ENCODE results near the gene MAST4. TPM values are rescaled to one million over a fixed set of nuclear protein-coding genes. Genes with fewer than 3 reads are reported as not detected.

MAST4 gene
- total and polyA plus RNA-seq, 2 of the 4 experiments (the other 2 are of a cell fraction): 4.8 to 6.8 TPM

DNA sequence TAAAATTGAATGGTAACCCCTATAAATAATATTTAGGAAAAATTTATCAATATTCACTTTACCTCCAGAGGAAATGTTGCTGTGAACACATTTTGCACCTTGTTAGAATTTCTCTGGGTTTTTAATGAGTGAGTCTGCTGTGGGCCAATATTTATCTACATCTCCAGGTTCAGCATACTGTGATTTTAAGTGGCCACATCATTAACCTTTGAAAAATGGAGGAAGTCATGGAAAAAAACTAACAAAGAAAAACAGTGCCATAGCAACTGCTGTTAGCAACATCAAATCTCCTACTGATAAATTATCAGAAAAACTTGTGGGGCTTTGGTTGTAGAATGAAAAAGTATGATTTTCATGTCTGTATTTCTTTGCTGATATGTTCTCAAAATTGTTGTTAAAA is 545.5 kb downstream of the MAST4 start:
- no peak overlapping the region for H2BK120ac ChIP-seq (ENCODE audit: low read depth, low read length)
- H3K56ac ChIP-seq (ENCODE audit: extremely low read depth, insufficient read depth, low read length): no peak overlapping the region
- BruUV-seq (replicated peaks): no TSS peak
- no peak overlapping the region for H2BK5ac ChIP-seq (ENCODE audit: low read depth, low read length, poor library complexity, severe bottlenecking)
- H3K79me1 ChIP-seq (ENCODE audit: low read depth in 1 of 2, low read length in 2 of 2): no peaks in the 10 kb centered on the region
- H2AK9ac ChIP-seq (replicated peaks; ENCODE audit: low read depth, low read length, poor library complexity): no peak overlapping the region
- peaks cover 16% of the 10 kb centered on the region for H3K36me3 ChIP-seq (ENCODE audit: control insufficient read depth, insufficient read depth, low read length)
- H3K4ac ChIP-seq (ENCODE audit: low read depth, low read length): no peak overlapping the region
- H2AFZ ChIP-seq (replicated peaks; ENCODE audit: low read length, poor library complexity): no peak overlapping the region
- no peak overlapping the region for H3K27ac ChIP-seq (ENCODE audit: insufficient read depth, low read length)
- no peak for TF ChIP-seq CHD1 (IDR thresholded peaks at IDR 0.05; ENCODE audit: low read depth, low read length)
- no peak for TF ChIP-seq BHLHE40 (IDR thresholded peaks at IDR 0.05; ENCODE audit: low read depth, low read length)
- TF ChIP-seq POLR2A (IDR thresholded peaks at IDR 0.05; ENCODE audit: low read depth, low read length): no peak
- no peak for TF ChIP-seq ELK1 (IDR thresholded peaks at IDR 0.05; ENCODE audit: borderline replicate concordance, low read depth, low read length)
- TF ChIP-seq MAFK (IDR thresholded peaks at IDR 0.05; ENCODE audit: low read depth, low read length): no peak
- no peak for TF ChIP-seq NFE2L2 (IDR thresholded peaks at IDR 0.05; ENCODE audit: low read depth, low read length)
- TF ChIP-seq RCOR1 (IDR thresholded peaks at IDR 0.05; ENCODE audit: insufficient replicate concordance, low read length): no peak
- no peak for TF ChIP-seq CTCF (conservative IDR thresholded peaks at IDR 0.05; ENCODE audit: low read depth, low read length)
- TF ChIP-seq CEBPB (IDR thresholded peaks at IDR 0.05; ENCODE audit: low read depth, low read length): no peak
- in situ Hi-C loops (cut with MboI; ENCODE audit: low sequenced_read_pairs) (no loop called here), dilution Hi-C loops (cut with HindIII; ENCODE audit: low sequenced_read_pairs, unreplicated experiment) (no loop called here), intact Hi-C loops (cut with micrococcal nuclease) (no loop called here)
- no peak overlapping the region for H3K4me2 ChIP-seq (ENCODE audit: low read depth, low read length)
- H2BK15ac ChIP-seq (ENCODE audit: low read depth, low read length): no peak overlapping the region
- H4K5ac ChIP-seq (ENCODE audit: low read depth, low read length): no peak overlapping the region
- H2BK20ac ChIP-seq (ENCODE audit: low read depth, low read length): no peak overlapping the region
- no peak overlapping the region for H3K4me3 ChIP-seq (ENCODE audit: insufficient read depth, low read depth, low read length)
- H3K4me1 ChIP-seq (ENCODE audit: control insufficient read depth, insufficient read depth, low read length): no peaks in the 10 kb centered on the region
- H3K9me3 ChIP-seq (ENCODE audit: control insufficient read depth, insufficient read depth, low read length): no peaks in the 10 kb centered on the region
- H3K14ac ChIP-seq (replicated peaks; ENCODE audit: low read depth, low read length): no peak overlapping the region
- CTCF ChIA-PET: no interaction called here
- no peak overlapping the region for H4K91ac ChIP-seq (ENCODE audit: insufficient read depth, low read depth, low read length)
- DNase-seq (no peak), ATAC-seq (ENCODE audit: low read depth) (no peak)
- H3K27me3 ChIP-seq (ENCODE audit: control insufficient read depth, insufficient read depth, low read length): no peaks in the 10 kb centered on the region
- H3K18ac ChIP-seq (ENCODE audit: low read depth, low read length): no peak overlapping the region
- H3K23ac ChIP-seq (ENCODE audit: low read depth, low read length): no peak overlapping the region
- H4K8ac ChIP-seq (ENCODE audit: low read depth in 2 of 2, low read length in 2 of 2): no peak overlapping the region
- H3K9ac ChIP-seq (ENCODE audit: low read depth, low read length): no peak overlapping the region
- POLR2A ChIA-PET (ENCODE audit: unreplicated experiment): no interaction called here
- no peak overlapping the region for H2AK5ac ChIP-seq (ENCODE audit: low read depth, low read length)
- no peaks in the 10 kb centered on the region for H4K20me1 ChIP-seq (ENCODE audit: insufficient read depth, low read length)
- peaks cover 5% of the 10 kb centered on the region; the same call in 1 of the 2 replicates for H3K9me1 ChIP-seq (ENCODE audit: insufficient read depth, low read length)

All from IMR-90 (cell line).